GM12878 (cell line): Measurements from ENCODE around the gene PPP1R3F. TPM values are rescaled to one million over a fixed set of nuclear protein-coding genes. Genes with fewer than 3 reads are reported as not detected.
"Not testable (repeated sequence)": the region's sequence is repeated elsewhere in the genome, so short reads cannot be mapped to it uniquely, and the experiment has no call there.

Experiments used
- ATAC-seq: fragments of 200-7000 bp; cut with Tn5 transposase; 3 replicates; pipeline ENCODE4 v1.9.1; 2020; ENCODE audit warnings: mild to moderate bottlenecking, moderate library complexity
- BruUV-seq: library from RNA; stranded (reverse); fragments of 400-500 nt; replicated peaks from 2 replicates; lab custom pipeline; 2021; lab: Mats Ljungman, UMichigan
- CTCF ChIA-PET: fragments of 300-600 bp; sonication (Branson Sonifier 250); formaldehyde crosslinking; extraction: SDS; loops from one replicate; lab custom pipeline; 2021; ENCODE audit warnings: inconsistent platforms; lab: Yijun Ruan, JAX
- POLR2A ChIA-PET: fragments of 350-600 bp; formaldehyde crosslinking; extraction: SDS; loops from one replicate; lab custom pipeline; 2021; ENCODE audit warnings: inconsistent platforms; lab: Charles Lee
- RAD21 ChIA-PET: fragments of 300-600 bp; sonication (Branson Sonifier 250); formaldehyde crosslinking; loops from one replicate; lab custom pipeline; 2023; ENCODE audit warnings: antibody characterized with exemption; ENCODE audit not compliant: unreplicated experiment; lab: Charles Lee
- SMC1A ChIA-PET: fragments of 300-600 bp; sonication (Branson Sonifier 250); formaldehyde crosslinking; loops from one replicate; lab custom pipeline; 2023; ENCODE audit not compliant: unreplicated experiment, uncharacterized antibody; lab: Charles Lee
- DNase-seq: peaks from one replicate; pipeline ENCODE4 v3.0.0-alpha.2; 2011; ENCODE audit warnings: low read depth, low spot score
- FAIRE-seq: peaks from 3 replicates; lab custom pipeline; 2011; peaks lifted over from hg19 to GRCh38; lab: Jason Lieb, UNC
- H2AFZ ChIP-seq: 2 replicates; pipeline ENCODE4 v1.6.0; 2011; ENCODE audit warnings: low read depth, low read length, control low read depth; ENCODE audit not compliant: control insufficient read depth
- H3K27ac ChIP-seq: 2 replicates; pipeline ENCODE4 v1.5.1; 2011; ENCODE audit warnings: control low read depth; ENCODE audit not compliant: control insufficient read depth, insufficient read depth
- H3K27me3 ChIP-seq, 2 experiments: replicated peaks in 1 of 2; 2 replicates each; pipeline versions ENCODE4 v1.6.0 to v1.6.1; 2011; ENCODE audit warnings: low read length in 1 of 2; ENCODE audit not compliant: control insufficient read depth in 2 of 2, insufficient read depth in 2 of 2
- H3K36me3 ChIP-seq, 2 experiments: 2 replicates each; pipeline ENCODE4 v1.5.1; 2011; ENCODE audit warnings: low read length in 1 of 2; ENCODE audit not compliant: control insufficient read depth in 2 of 2, insufficient read depth in 2 of 2
- H3K4me1 ChIP-seq: 2 replicates; pipeline ENCODE4 v1.6.1; 2011; ENCODE audit warnings: mild to moderate bottlenecking, low read length, moderate library complexity, mixed read lengths; ENCODE audit not compliant: control insufficient read depth, insufficient read depth
- H3K4me2 ChIP-seq: 2 replicates; pipeline ENCODE4 v1.6.0; 2011; ENCODE audit warnings: control low read depth; ENCODE audit not compliant: control insufficient read depth, insufficient read depth
- H3K4me3 ChIP-seq: fragments of 200-600 bp; sonication (generic); 2 replicates; pipeline ENCODE4 v1.5.1; 2016
- H3K79me2 ChIP-seq: 2 replicates; pipeline ENCODE4 v1.6.0; 2011; ENCODE audit warnings: low read length; ENCODE audit not compliant: control insufficient read depth, insufficient read depth
- H3K9ac ChIP-seq: 2 replicates; pipeline ENCODE4 v1.8.0; 2011; ENCODE audit warnings: low read length, control low read depth, mixed read lengths; ENCODE audit not compliant: control insufficient read depth, insufficient read depth
- H3K9me3 ChIP-seq: replicated peaks from 3 replicates; pipeline ENCODE4 v1.5.1; 2011; ENCODE audit warnings: mild to moderate bottlenecking, low read length; ENCODE audit not compliant: control insufficient read depth, insufficient read depth
- H4K20me1 ChIP-seq: 2 replicates; pipeline ENCODE4 v1.6.0; 2011; ENCODE audit not compliant: control insufficient read depth, insufficient read depth
- BRCA1 ChIP-seq: IDR thresholded peaks from 2 replicates; pipeline ENCODE4 v1.6.1; 2011; ENCODE audit warnings: low read depth, low read length, improper control_type of control experiment
- EZH2 ChIP-seq: IDR thresholded peaks from 2 replicates; pipeline ENCODE4 v1.6.1; 2012; ENCODE audit warnings: low read depth, mild to moderate bottlenecking, control low read depth, inconsistent platforms, low read length, borderline replicate concordance; ENCODE audit not compliant: control insufficient read depth
- RELB ChIP-seq: fragments of 450-650 bp; IDR thresholded peaks from 2 replicates; pipeline ENCODE4 v1.6.1; 2017; ENCODE audit warnings: low read depth, mild to moderate bottlenecking, moderate library complexity
- SP1 ChIP-seq: IDR thresholded peaks from one replicate; pipeline ENCODE4 v1.6.1; 2011; ENCODE audit warnings: low read depth, low read length
- WRNIP1 ChIP-seq: IDR thresholded peaks from 2 replicates; pipeline ENCODE4 v1.6.1; 2011; ENCODE audit warnings: low read depth, low read length, improper control_type of control experiment, borderline replicate concordance
- ZBED1 ChIP-seq: IDR thresholded peaks from 2 replicates; pipeline ENCODE4 v1.6.1; 2016; ENCODE audit warnings: borderline replicate concordance
- WGBS: methylation state at CpG from one replicate; pipeline ENCODE4 v1.1.6; 2016; ENCODE audit warnings: low lambda C conversion rate; ENCODE audit not compliant: insufficient replicate concordance, insufficient coverage; ENCODE audit errors: missing lambda C conversion rate; 5-methylcytosine and 5-hydroxymethylcytosine counted together
- in situ Hi-C: fragments of 300-500 bp; cut with MboI; formaldehyde crosslinking; loops from 9 replicates; pipeline ENCODE4 v1.14.3; 2018; ENCODE audit warnings: mixed read lengths
- intact Hi-C: fragments of 100-400 bp; cut with micrococcal nuclease; formaldehyde crosslinking; loops from one replicate; pipeline ENCODE4 v1.14.2; 2022; ENCODE audit not compliant: unreplicated experiment
- polyA plus RNA-seq, 11 experiments: library from polyadenylated mRNA; depleted of rRNA in 4 of 11; unstranded in 6 of 11; stranded (reverse) in 5 of 11; fragments of >200 nt; fragmentation: Nextera tagmentation in 4 of 11; fragmentation: Illumina TruSeq in 1 of 11; extraction: Ambion mirVana in 4 of 11; extraction: Trizol in 1 of 11; gene quantifications; 1 replicate in 1 of 11; 2 replicates in 10 of 11; pipeline versions ENCODE4 v1.2.1 to v1.2.3, GENCODE V29; 2011 to 2016; ENCODE audit warnings: inconsistent platforms in 2 of 11, missing spikeins in 2 of 11, low read depth in 1 of 11
- total RNA-seq, 4 experiments: library from RNA; depleted of rRNA in 3 of 4; stranded (reverse); fragments of >200 nt in 3 of 4; fragmentation: Illumina TruSeq in 1 of 4; extraction: Trizol in 1 of 4; gene quantifications; 2 replicates each; pipeline versions ENCODE4 v1.2.1 to v1.2.3, GENCODE V29; 2013 to 2021

The PPP1R3F gene
- total and polyA plus RNA-seq, 10 of the 15 experiments (the other 5 are each of a cell fraction or from before 2014, with no cell fraction given): 0.18 to 4.4 (median 1.00) TPM

- no peak for DNase-seq
- no peak; the same call in 2 of the 3 replicates for ATAC-seq
- Histone ChIP-seq H3K27ac (no peak overlapping the region), H3K79me2 (no peaks in the 10 kb centered on the region), H3K36me3 (no peaks in the 10 kb centered on the region), H3K4me3 (no peak overlapping the region), H3K9ac (no peak overlapping the region), H3K4me1 (no peaks in the 10 kb centered on the region), H4K20me1 (no peaks in the 10 kb centered on the region), H3K9me3 (no peaks in the 10 kb centered on the region), H2AFZ (no peak overlapping the region), H3K27me3 (no peaks in the 10 kb centered on the region), H3K4me2 (no peak overlapping the region)
- BruUV-seq: no TSS peak
- intact Hi-C loops (loop anchor here (1.0 to 2.0 kb wide), 2 partner anchors 462 to 546 kb away; no protein-coding TSS in a partner anchor), in situ Hi-C loops (no loop called here)
- ChIA-PET RAD21 (interaction anchor here (0.6 to 1.6 kb wide), 2 partner anchors 227 to 546 kb away, joined by 3 to 5 read pairs; no protein-coding TSS in a partner anchor), CTCF (interaction anchor here (0.6 to 1.3 kb wide), 6 partner anchors 9 to 1694 kb away, joined by 3 to 5 read pairs (median 4); no protein-coding TSS in a partner anchor), POLR2A (no interaction called here), SMC1A (interaction anchor here (0.8 kb wide), 1 partner anchor 428 kb away, joined by 3 read pairs; no protein-coding TSS in a partner anchor)
- TF ChIP-seq WRNIP1 (no peak), BRCA1 (no peak), RELB (no peak), EZH2 (no peak), ZBED1 (no peak), SP1 (no peak)
- no peak for FAIRE-seq
- 33% methylated on average over 17 of the region's 17 CpGs for WGBS
Measured at GRCh38 chrX:49292400-49293362, 23.1 kb downstream of the PPP1R3F start.

DNA sequence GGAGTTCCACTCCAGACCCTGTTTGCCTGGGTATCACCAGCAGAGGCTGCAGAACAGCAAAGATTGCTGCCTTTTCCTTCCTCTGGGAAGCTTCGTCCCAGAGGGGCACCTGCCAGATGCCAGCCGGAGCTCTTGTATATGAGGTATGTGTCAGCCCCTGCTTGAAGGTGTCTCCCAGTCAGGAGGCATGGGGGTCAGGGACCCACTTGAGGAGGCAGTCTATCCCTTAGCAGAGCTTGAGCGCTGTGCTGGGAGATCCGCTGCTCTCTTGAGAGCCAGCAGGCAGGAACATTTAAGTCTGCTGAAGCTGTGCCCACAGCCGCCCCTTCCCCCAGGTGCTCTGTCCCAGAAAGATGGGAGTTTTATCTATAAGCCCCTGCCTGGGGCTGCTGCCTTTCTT is 29.7 kb downstream of the PPP1R3F start:
- POLR2A ChIA-PET, FAIRE-seq: not testable (repeated sequence)

More for the DNA sequence above, 29.7 kb downstream of the PPP1R3F start:
- H3K4me3 ChIP-seq, H4K20me1 ChIP-seq, CTCF ChIA-PET, H3K27me3 ChIP-seq, H3K9ac ChIP-seq, ATAC-seq, H3K36me3 ChIP-seq, BruUV-seq, DNase-seq, H2AFZ ChIP-seq, H3K4me1 ChIP-seq, H3K4me2 ChIP-seq, intact Hi-C loops, in situ Hi-C loops, H3K27ac ChIP-seq, H3K79me2 ChIP-seq, SMC1A ChIA-PET, H3K9me3 ChIP-seq, RAD21 ChIA-PET: not testable (repeated sequence)
- WGBS: 74% methylated on average over 5 of the region's 5 CpGs
